Adipocyte (in vitro differentiated cells): ENCODE measurements around the gene CCNJ.
"Not testable (repeated sequence)": the region's sequence is repeated elsewhere in the genome, so short reads cannot be mapped to it uniquely, and the experiment has no call there.

Experiments used
- DNase-seq: peaks from one replicate; pipeline ENCODE4 v3.0.0-alpha.2; 2015; ENCODE audit warnings: low read depth
- H3K27me3 ChIP-seq: replicated peaks from 2 replicates; pipeline ENCODE4 v1.7.0; 2013; ENCODE audit warnings: mild to moderate bottlenecking, low read length, moderate library complexity; ENCODE audit not compliant: control insufficient read depth, insufficient read depth
- H3K36me3 ChIP-seq: 2 replicates; pipeline ENCODE4 v1.7.0; 2013; ENCODE audit warnings: low read length, mild to moderate bottlenecking, moderate library complexity; ENCODE audit not compliant: control insufficient read depth, insufficient read depth, severe bottlenecking
- H3K4me1 ChIP-seq: 2 replicates; pipeline ENCODE4 v1.7.0; 2013; ENCODE audit warnings: mild to moderate bottlenecking, low read length, moderate library complexity; ENCODE audit not compliant: control insufficient read depth, insufficient read depth
- H3K4me3 ChIP-seq: 2 replicates; pipeline ENCODE4 v1.7.0; 2013; ENCODE audit warnings: mild to moderate bottlenecking, low read length, moderate library complexity
- H3K9ac ChIP-seq: 2 replicates; pipeline ENCODE4 v1.7.0; 2013; ENCODE audit warnings: mild to moderate bottlenecking, low read length, moderate library complexity
- H3K9me3 ChIP-seq: 2 replicates; pipeline ENCODE4 v1.7.0; 2013; ENCODE audit warnings: mild to moderate bottlenecking, low read length, moderate library complexity; ENCODE audit not compliant: control insufficient read depth

Gene CCNJ

DNA sequence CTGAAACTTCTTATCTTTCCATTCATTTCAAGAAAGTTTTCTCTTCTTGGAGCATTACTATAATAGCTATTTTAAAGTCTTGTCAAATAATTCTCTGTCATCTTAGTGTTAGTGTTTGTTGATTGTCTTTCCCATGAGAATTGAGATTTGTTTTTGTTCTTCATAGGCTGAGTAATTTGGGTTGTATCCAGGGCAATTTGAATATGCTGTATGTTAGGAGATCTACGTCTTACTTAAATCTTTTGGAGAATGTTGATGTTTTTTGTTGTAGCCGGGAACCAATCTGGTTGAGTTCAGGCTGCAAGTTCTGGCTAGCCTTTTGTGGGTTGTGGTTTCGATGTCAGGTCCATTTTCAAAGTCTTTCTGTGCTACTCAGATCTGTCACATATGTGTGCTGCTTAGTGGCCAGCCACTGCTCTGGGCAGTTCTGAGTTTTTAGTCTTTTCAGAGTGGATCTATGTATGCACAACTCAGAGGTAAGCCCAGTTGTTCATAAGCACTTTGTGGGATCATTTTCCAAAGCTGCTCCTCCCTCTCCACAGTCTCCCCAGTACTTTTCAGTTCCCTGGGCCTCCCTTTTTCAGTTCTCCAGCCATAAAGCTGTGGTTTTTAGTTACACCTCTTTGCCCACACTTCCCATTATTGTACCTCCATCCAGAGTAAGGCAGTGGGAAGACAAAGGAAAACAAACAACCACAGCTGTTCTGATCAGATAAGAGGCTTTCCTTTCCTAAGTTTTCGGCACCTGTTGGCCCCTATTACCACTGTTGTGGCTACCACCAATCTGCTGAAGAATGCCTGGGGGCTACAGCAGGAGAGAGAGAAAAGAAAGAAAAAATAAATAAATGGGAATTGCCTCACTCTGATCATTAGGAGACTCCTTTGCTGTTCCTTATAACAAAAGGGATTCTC is 4.7 kb upstream of the CCNJ start:
- no peak overlapping the region for H3K9ac ChIP-seq
- DNase-seq = no peak
- H3K4me1 ChIP-seq = peaks cover 3% of the 10 kb centered on the region
- H3K4me3 ChIP-seq = no peak overlapping the region
- H3K27me3 ChIP-seq = no peaks in the 10 kb centered on the region
- H3K9me3 ChIP-seq = no peaks in the 10 kb centered on the region
- no peaks in the 10 kb centered on the region for H3K36me3 ChIP-seq

DNA sequence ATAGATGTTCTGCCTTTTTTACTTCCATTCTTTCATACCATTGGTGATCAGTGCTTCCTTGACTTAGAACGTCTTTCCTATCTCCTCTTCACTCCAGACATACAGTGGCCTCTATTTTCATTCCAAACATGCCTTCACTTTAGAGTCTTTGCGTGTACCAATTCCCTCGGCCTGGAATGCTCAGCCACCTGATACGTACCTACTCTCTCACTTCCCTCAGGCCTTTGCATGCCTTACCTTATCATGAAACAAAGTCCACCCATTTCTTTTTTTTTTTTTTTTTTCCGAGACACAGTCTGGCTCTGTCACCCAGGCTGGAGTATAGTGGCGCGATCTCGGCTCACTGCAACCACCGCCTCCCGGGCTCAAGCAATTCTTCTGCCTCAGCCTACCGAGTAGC is 2.2 kb upstream of the CCNJ start:
- H3K9ac ChIP-seq = no peak overlapping the region
- no peak for DNase-seq
- H3K27me3 ChIP-seq = no peaks in the 10 kb centered on the region
- no peak overlapping the region for H3K4me3 ChIP-seq
- peaks cover 1% of the 10 kb centered on the region for H3K36me3 ChIP-seq
- H3K9me3 ChIP-seq = no peaks in the 10 kb centered on the region
- H3K4me1 ChIP-seq = peaks cover 21% of the 10 kb centered on the region

DNA sequence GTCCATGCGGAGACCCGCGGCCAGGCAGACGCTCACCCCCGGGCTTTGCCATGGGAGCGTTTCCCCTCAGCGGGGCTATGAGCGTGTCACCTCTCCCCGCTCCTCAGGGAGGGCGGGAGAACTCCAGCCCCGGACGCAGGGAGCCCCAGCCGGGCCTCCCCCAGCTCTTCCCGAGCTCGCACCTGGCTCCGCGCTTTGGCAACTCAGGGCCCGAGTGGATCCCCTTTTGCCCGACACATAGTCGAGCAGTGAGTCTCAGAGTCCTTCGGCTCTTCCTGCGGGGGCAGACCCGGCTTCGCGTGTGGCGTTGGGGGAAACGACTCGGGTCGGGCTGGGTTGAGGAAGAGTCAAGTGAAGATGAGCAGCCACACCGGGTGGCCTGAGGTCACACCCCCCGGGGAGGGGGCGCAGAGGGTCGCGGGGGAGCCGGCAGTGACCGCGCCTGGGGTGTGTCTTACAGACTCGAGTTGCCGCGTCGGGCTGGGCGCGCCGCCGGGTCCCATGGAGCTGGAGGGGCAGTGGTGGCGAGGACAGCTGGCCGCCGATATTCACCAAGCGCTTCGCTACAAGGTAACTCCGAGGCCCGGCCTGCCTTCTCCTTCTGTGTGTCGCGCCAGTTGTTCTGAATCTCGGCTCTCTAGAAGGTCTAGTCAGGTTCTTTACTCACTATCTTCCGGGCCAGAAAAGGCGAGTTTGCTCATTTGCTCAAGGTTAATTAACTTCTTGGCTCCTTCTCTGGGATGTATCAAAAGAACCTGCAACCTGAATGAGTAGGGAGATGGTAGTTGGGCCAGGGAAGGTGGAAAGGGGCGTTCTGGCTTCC is 721 bp downstream of the CCNJ start:
- Histone ChIP-seq H3K9ac (peak overlapping the region; percentile 95), H3K27me3 (no peaks in the 10 kb centered on the region), H3K9me3 (no peaks in the 10 kb centered on the region), H3K4me1 (peaks cover 27% of the 10 kb centered on the region), H3K36me3 (peaks cover 18% of the 10 kb centered on the region), H3K4me3 (peak overlapping the region; percentile 92)
- DNase-seq = peak; percentile 70

DNA sequence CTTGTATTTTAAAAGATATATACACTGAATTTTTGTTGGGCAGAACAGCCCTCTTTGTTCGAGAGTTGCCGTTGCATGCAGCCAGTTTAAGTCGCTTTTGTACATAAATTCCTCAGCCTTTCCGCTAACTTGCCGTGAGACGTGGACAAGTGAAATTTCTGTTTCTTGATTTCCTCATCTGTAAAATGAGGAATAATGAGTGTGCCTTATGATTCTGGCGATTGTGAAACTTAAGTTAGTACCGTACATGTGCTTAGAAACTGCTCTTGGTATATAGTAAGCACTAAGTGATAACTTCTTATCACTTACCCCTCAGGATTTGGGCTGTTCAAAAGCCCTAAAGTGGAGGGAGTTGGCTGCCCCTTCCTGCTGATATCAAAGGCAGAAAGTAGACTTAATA is 1.4 kb downstream of the CCNJ start:
- Histone ChIP-seq H3K36me3 (peaks cover 18% of the 10 kb centered on the region), H3K4me1 (peaks cover 27% of the 10 kb centered on the region), H3K27me3 (no peaks in the 10 kb centered on the region), H3K9ac (peak overlapping the region; percentile 95), H3K4me3 (peak overlapping the region; percentile 92), H3K9me3 (no peaks in the 10 kb centered on the region)
- peak; percentile 81 for DNase-seq

DNA sequence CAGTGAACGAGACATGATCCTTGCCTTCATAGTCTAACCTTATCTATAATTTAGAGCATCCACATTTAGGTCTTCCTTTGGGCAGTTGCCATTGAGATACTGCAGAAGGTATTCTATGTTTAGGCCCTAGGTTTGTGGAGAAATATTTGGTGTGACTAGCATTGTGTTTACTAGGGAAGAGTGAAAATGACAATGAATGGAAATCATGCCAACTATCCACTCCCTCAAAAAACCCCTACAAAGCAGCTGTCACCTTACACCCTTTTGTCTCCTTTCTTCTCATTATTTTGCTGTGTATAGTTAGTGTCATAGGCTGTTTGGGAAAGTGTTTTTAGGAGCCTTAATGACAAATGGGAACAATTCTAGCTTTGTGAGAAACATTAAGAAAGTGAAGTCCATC is 3.2 kb downstream of the CCNJ start:
- no peak overlapping the region for H3K4me3 ChIP-seq
- H3K9me3 ChIP-seq = no peaks in the 10 kb centered on the region
- H3K36me3 ChIP-seq = peaks cover 35% of the 10 kb centered on the region
- no peak overlapping the region for H3K9ac ChIP-seq
- DNase-seq = no peak
- H3K27me3 ChIP-seq = no peaks in the 10 kb centered on the region
- H3K4me1 ChIP-seq = peaks cover 27% of the 10 kb centered on the region

DNA sequence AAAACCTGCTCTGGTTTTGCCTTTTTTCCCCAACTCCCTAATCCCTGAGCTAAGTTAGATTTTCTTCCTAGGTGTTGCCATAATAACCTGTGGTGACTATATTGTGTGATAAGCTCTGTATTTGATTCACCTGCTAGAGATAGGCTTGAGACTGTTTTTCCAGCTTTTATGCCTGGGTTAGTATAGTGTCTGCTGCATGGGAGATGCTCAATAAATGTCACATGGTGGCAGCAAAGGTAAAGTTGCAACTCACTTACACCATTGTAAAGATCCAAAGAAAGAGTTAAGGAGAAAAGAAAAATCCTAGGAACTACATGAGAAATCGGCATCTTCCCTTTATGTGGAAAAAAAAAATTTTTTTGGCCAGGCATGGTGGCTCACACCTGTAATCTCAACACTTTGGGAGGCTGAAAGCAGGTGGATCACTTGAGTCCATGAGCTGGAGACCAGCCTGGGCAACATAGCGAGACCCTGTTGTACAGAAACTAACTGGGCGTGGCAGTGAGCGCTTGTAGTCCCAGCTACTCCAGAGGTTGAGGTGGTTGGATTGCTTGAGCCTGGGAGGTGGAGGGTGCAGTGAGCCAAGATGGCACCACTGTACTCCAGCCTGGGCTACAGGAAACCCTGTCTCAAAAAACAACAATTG is 3.7 kb downstream of the CCNJ start:
- H3K9ac ChIP-seq = no peak overlapping the region
- H3K27me3 ChIP-seq = no peaks in the 10 kb centered on the region
- H3K9me3 ChIP-seq = no peaks in the 10 kb centered on the region
- H3K36me3 ChIP-seq = peaks cover 40% of the 10 kb centered on the region
- no peak overlapping the region for H3K4me3 ChIP-seq
- no peak for DNase-seq
- H3K4me1 ChIP-seq = peaks cover 27% of the 10 kb centered on the region

DNA sequence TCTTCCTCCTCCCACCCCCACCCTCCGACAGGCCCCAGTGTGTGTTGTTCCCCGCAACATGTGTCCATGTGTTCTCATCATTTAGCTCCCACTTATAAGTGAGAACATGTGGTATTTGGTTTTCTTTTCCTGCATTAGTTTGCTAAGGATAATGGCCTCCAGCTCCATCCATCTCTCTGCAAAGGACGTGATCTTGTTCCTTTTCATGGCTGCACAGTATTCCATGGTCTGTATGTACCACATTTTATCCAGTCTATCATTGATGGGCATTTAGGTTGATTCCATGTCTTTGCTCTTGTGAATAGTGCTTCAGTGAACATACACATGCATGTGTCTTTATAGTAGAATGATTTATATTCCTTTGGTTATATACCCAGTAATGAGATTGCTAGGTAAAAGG is 4.5 kb downstream of the CCNJ start:
- Histone ChIP-seq H3K36me3 (peaks cover 44% of the 10 kb centered on the region), H3K4me1 (peaks cover 24% of the 10 kb centered on the region)
- not testable (repeated sequence) for H3K9ac ChIP-seq, H3K4me3 ChIP-seq, H3K9me3 ChIP-seq, H3K27me3 ChIP-seq, DNase-seq

DNA sequence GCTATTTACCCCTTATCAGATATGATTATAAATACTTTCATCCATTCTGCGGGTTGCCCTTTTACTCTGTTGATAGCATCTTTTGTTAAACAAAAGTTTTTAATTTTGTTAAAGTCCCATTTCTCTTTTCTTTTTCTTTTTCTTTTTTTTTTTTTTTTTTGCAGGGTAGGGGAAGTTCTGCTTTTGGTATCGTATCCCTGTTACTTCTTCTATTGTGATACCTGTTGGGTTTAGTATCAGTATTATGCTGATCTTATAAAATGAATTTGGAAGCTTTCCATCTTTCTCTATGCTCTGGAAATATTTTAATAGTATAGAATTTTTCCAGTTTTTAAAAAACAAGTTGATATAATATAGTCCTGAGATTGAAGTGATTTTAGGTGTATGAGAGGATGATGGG is 6.0 kb downstream of the CCNJ start:
- no peak for DNase-seq
- Histone ChIP-seq H3K4me1 (peaks cover 30% of the 10 kb centered on the region), H3K36me3 (peaks cover 44% of the 10 kb centered on the region), H3K9ac (no peak overlapping the region), H3K9me3 (no peaks in the 10 kb centered on the region), H3K4me3 (no peak overlapping the region), H3K27me3 (no peaks in the 10 kb centered on the region)

DNA sequence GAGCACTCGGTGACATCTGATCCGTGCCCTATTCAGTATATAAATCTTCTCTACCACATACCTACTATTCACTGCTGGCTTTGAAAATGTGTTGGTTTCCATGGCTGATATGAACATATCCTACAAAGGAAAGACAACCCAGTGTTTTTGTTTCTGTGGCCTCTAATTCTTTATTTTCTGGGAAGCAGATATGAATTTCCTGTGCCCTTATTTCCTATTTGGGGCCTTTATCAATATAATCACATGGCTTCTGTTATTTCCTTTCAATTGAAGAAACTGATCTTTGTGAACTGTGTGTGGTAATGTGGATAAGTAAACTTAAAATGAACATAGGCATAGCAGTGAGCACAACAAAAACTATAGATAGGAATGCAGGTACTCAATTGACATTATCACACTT is 10.6 kb downstream of the CCNJ start:
- DNase-seq = no peak
- H3K9ac ChIP-seq = no peak overlapping the region
- peaks cover 53% of the 10 kb centered on the region for H3K36me3 ChIP-seq
- no peak overlapping the region for H3K4me3 ChIP-seq
- H3K27me3 ChIP-seq = no peaks in the 10 kb centered on the region
- H3K9me3 ChIP-seq = no peaks in the 10 kb centered on the region
- peaks cover 16% of the 10 kb centered on the region for H3K4me1 ChIP-seq

DNA sequence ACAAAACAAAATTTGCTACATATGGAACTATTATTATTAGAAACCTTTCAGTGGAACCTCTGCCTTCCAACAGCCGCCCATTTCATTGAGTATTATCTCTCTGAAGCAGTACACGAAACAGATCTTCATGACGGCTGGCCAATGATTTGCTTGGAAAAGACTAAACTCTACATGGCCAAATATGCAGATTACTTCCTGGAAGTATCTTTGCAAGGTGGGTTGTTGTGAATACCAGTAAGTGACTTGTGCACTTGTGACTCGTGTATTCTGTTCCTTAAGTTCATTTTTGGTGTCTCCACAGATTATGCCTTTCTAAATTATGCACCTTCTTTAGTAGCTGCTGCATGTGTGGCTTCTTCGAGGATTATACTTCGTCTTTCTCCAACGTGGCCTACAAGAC is 13.4 kb downstream of the CCNJ start:
- no peak for DNase-seq
- no peaks in the 10 kb centered on the region for H3K9me3 ChIP-seq
- H3K4me1 ChIP-seq = peaks cover 16% of the 10 kb centered on the region
- H3K9ac ChIP-seq = no peak overlapping the region
- no peak overlapping the region for H3K4me3 ChIP-seq
- H3K27me3 ChIP-seq = no peaks in the 10 kb centered on the region
- peaks cover 55% of the 10 kb centered on the region for H3K36me3 ChIP-seq

DNA sequence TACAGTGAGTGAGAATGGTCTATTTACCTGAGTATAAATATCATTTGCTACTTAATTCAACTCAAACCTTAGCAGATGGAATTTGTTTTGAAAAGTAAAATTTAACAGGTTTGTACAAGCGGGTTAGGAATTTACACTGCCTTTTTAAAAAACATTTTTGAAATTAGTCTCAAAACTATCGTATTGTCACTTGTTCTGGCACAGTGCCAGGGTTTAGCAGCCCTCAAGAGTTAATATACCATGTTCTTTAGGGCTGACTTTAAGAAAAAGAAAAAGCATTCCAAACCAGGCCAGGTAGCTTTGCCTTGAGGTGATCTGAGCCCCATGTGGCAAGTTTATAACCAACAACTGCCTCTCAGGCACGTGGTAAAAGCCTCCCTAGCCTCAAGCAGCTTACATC is 17.8 kb downstream of the CCNJ start:
- H3K4me3 ChIP-seq = no peak overlapping the region
- no peaks in the 10 kb centered on the region for H3K27me3 ChIP-seq
- H3K4me1 ChIP-seq = no peaks in the 10 kb centered on the region
- no peaks in the 10 kb centered on the region for H3K9me3 ChIP-seq
- H3K9ac ChIP-seq = no peak overlapping the region
- peaks cover 56% of the 10 kb centered on the region for H3K36me3 ChIP-seq
- DNase-seq = no peak
